PFSK-1 (cell line): ENCODE measurements around the gene PHF20.

Experiments
- FOXP2 ChIP-seq: optimal IDR thresholded peaks from 2 replicates; pipeline ENCODE3; 2011; ENCODE audit warnings: borderline replicate concordance, control low read depth, inconsistent platforms; ENCODE audit not compliant: insufficient read depth; ENCODE audit errors: extremely low read length, extremely low read depth
- POLR2AphosphoS5 ChIP-seq: IDR thresholded peaks from 2 replicates; pipeline ENCODE4 v1.6.1; 2012; ENCODE audit warnings: low read depth, mild to moderate bottlenecking, control low read depth, low read length, moderate library complexity
- SIN3A ChIP-seq: IDR thresholded peaks from 2 replicates; pipeline ENCODE4 v1.6.1; 2012; ENCODE audit warnings: mild to moderate bottlenecking, low read length, moderate library complexity, borderline replicate concordance; ENCODE audit not compliant: insufficient read depth
- TAF1 ChIP-seq: IDR thresholded peaks from 2 replicates; pipeline ENCODE4 v1.6.1; 2012; ENCODE audit warnings: low read length, control low read depth, borderline replicate concordance; ENCODE audit not compliant: insufficient read depth
- TF ChIP-seq, protein P1 (sequence below), 2 experiments: IDR thresholded peaks; 2 replicates each; pipeline versions ENCODE4 v1.6.1 to v1.8.0; 2011 to 2012; ENCODE audit warnings: low read depth in 2 of 2, low read length in 2 of 2, control low read depth in 1 of 2, inconsistent platforms in 1 of 2, mild to moderate bottlenecking in 1 of 2, moderate library complexity in 1 of 2; ENCODE audit not compliant: insufficient read depth in 1 of 2

PHF20 gene

DNA sequence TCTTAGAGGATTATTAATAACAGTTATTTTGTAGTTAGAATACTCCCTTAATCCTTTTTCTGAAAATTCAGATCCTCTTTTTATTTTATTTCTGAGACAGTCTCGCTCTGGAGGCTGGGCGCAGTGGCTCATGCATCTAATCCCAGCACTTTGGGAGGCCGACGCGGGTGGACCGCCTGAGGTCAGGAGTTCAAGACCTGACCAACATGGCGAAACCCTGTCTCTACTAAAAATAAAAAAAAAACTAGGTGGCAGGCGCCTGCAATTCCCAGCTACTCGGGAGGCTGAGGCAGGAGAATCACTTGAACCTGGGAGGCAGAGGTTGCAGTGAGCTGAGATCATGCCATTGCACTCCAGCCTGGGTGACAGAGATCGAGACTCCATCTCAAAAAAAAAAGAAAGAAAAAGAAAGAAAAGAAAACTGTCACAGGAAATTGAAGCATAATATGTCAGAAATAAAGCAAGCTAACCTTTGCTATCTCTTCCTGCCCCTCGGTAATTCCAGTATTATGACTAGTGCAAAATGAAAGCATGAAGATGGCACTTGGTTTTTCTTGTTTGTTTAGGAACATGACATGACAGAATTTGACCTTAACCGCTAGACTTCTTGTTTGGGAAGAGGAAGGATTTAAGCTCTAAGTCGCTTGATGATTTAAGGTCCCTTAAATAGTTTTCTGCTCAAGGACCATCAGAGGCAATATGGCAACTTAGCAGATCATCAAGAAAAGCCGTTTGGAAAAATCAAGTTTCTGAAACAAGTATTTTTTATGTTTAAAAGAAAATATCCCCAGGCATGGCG is 27.9 kb upstream of the PHF20 start:
- TF ChIP-seq TAF1 (no peak), POLR2AphosphoS5 (no peak)
- TF ChIP-seq, protein P1, sequence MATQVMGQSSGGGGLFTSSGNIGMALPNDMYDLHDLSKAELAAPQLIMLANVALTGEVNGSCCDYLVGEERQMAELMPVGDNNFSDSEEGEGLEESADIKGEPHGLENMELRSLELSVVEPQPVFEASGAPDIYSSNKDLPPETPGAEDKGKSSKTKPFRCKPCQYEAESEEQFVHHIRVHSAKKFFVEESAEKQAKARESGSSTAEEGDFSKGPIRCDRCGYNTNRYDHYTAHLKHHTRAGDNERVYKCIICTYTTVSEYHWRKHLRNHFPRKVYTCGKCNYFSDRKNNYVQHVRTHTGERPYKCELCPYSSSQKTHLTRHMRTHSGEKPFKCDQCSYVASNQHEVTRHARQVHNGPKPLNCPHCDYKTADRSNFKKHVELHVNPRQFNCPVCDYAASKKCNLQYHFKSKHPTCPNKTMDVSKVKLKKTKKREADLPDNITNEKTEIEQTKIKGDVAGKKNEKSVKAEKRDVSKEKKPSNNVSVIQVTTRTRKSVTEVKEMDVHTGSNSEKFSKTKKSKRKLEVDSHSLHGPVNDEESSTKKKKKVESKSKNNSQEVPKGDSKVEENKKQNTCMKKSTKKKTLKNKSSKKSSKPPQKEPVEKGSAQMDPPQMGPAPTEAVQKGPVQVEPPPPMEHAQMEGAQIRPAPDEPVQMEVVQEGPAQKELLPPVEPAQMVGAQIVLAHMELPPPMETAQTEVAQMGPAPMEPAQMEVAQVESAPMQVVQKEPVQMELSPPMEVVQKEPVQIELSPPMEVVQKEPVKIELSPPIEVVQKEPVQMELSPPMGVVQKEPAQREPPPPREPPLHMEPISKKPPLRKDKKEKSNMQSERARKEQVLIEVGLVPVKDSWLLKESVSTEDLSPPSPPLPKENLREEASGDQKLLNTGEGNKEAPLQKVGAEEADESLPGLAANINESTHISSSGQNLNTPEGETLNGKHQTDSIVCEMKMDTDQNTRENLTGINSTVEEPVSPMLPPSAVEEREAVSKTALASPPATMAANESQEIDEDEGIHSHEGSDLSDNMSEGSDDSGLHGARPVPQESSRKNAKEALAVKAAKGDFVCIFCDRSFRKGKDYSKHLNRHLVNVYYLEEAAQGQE (IDR thresholded peaks at IDR 0.05; ENCODE audit: insufficient read depth in 1 of 2, low read depth in 2 of 2, low read length in 2 of 2) = no peak

DNA sequence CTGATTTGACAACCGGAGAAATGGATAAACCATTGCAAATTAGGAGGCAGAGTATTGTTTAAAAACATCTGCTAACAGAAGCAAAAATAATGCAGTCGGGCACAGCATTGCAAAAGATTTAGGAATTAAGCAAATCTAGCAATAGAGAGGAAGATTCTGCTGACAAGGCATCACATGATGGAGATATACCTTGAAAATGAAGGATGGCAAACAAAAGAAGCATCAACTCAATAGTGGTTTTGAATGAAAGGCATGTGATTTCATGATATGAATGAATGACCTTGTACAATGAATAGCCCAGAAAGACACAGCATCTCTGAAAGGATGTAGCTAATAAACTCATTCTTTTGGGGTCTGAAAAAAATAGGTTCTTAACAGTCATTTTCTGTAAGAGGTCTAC is 21.2 kb upstream of the PHF20 start:
- TF ChIP-seq TAF1 = no peak
- TF ChIP-seq, protein P1 (IDR thresholded peaks at IDR 0.05; ENCODE audit: insufficient read depth in 1 of 2, low read depth in 2 of 2, low read length in 2 of 2) = no peak
- TF ChIP-seq POLR2AphosphoS5 = no peak
- TF ChIP-seq FOXP2 = no peak
- no peak for TF ChIP-seq SIN3A

GRCh38 chr20:35756404-35756803 is 15.4 kb upstream of the PHF20 start:
- TF ChIP-seq TAF1 = no peak
- TF ChIP-seq SIN3A = no peak
- TF ChIP-seq POLR2AphosphoS5 = no peak
- TF ChIP-seq, protein P1 (IDR thresholded peaks at IDR 0.05; ENCODE audit: insufficient read depth in 1 of 2, low read depth in 2 of 2, low read length in 2 of 2) = no peak
- TF ChIP-seq FOXP2 = no peak

DNA sequence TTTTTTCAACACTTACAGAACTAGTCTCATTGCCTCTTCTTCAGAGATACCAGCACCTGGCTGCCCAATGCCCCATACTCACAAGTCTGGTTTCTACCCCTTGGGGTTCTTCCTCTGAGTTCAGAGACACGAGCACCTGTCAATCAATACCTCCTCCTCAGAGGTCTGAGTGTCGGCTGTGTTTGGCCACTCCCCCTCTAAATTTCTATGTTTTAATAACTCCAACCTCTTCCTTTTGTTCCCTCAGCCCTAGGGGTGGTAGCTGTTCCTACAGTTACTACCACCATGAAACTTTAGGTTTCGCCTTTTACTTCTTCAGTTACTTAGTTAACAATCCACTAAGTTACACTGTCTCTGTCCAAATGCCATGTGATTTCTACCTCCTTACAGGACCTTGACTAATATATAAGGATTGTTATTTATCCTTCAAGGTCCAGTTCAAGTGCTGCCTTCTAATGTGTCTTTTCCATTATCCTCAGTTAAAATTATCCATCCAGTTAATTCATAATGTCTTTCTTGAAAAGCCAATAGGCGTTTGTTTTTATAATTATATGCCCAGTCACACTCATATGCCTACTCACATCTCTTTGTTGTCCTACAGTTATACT is 14.6 kb upstream of the PHF20 start:
- TF ChIP-seq, protein P1 (IDR thresholded peaks at IDR 0.05; ENCODE audit: insufficient read depth in 1 of 2, low read depth in 2 of 2, low read length in 2 of 2) = no peak
- TF ChIP-seq POLR2AphosphoS5 = no peak
- TF ChIP-seq FOXP2 = no peak
